ENCODE data around the gene SYF2. TPM values are rescaled to one million over a fixed set of nuclear protein-coding genes. Genes with fewer than 3 reads are reported as not detected.

Gene SYF2
- polyA plus RNA-seq, 2 of the 4 experiments (the other 2 are of a cell fraction): 38.6 to 39.7 TPM

DNA sequence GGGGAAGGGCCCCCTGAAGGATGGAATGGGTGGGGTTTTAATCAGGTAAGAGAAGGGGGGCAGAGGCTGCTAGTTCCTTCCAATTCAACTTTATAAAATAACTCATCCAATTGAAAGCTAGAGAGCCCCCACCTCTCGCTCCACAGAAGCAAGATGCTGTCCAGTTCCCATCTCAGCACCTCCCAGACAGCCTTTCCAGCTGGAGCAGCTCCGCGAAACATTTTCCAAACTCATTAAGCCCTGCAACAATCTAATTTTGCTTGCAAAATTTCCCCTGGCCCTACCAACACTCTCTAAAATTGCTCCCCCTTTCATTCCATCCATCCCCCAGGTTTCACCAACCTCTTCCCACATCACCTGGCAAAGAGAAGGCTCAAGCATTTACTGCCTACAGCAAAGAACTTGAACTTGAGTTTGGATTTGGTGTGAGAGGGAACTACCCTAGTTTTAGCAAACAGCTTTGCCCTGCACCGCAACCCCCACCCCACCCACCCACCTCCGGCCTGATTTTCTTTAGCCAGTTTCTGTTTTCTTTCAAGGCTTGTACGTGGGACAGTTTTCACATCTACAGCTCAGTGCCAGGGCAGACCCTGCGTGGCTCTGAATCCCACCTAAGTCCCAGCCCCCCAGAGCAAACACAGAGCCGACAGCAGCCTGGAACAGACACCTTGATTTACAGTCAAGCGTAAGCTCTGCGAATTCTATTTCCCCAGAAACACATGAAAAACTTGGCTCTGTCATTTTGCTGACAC, 46.7 kb downstream of the SYF2 start (continued):
- TF ChIP-seq REST (IDR thresholded peaks at IDR 0.05) (no peak), NR3C1 (IDR thresholded peaks at IDR 0.05) (no peak), TFCP2L1 (CRISPR knock-in tag; IDR thresholded peaks at IDR 0.05) (no peak)

DNA sequence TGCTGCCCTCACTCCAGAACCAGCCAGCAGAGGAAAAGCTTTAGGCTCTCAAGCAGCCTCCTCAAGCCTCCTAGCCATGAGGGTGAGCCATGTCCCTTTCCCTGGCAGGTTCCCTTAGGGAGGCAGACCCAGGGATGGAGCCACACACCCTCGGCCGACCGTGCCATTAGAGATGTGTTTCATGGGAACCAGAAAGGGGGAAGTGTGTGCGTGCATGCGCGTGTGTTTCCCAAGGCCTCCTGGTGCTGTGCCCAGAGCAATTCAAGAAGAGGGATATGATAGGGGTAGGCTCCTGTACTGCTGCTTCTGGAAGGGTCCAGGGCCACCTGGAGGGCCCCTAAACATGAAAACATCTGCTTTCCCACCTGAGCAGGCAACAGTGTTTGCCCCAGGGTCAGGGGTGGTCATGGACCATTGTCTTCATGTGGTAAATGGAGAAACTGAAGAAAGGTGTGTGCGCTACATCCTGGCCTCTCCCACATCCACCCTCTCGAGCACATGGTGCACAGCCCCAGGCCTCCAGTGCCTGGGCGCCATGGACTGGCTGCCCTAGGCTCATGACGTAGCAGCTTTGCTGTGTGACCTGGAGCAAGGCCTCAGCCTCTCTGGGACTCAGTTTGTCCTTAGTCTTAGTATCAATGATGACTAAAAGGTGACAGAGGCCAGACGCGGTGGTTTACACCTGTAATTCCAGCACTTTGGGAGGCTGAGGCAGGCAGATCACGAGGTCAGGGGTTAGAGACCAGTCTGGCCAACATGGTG, 48.1 kb downstream of the SYF2 start:
- Histone ChIP-seq H3K9me3 (no peaks in the 10 kb centered on the region), H3K4me1 (no peaks in the 10 kb centered on the region), H3K4me3 (no peak overlapping the region), H3K27ac (no peak overlapping the region), H3K4me2 (no peak overlapping the region)
- FAIRE-seq: no peak
- WGBS (ENCODE audit: missing lambda C conversion rate): 77% methylated on average over 7 of the region's 13 CpGs
- POLR2A ChIA-PET: no interaction called here
- no peak for ATAC-seq
- CTCF ChIA-PET: no interaction called here
- no peak for DNase-seq (ENCODE audit: low read depth in 1 of 2, low spot score in 1 of 2)
- TF ChIP-seq KDM5A (IDR thresholded peaks at IDR 0.05) (no peak), CHD4 (IDR thresholded peaks at IDR 0.05; ENCODE audit: borderline replicate concordance) (no peak), FOXS1 (CRISPR knock-in tag; IDR thresholded peaks at IDR 0.05) (no peak), NR3C1 (IDR thresholded peaks at IDR 0.05) (no peak), JUN (IDR thresholded peaks at IDR 0.05) (no peak), EP300 (IDR thresholded peaks at IDR 0.05) (no peak), HDAC2 (IDR thresholded peaks at IDR 0.05) (no peak), HOXA7 (CRISPR knock-in tag; IDR thresholded peaks at IDR 0.05) (no peak), FOSB (CRISPR knock-in tag; IDR thresholded peaks at IDR 0.05) (no peak), TP53 (CRISPR knock-in tag; IDR thresholded peaks at IDR 0.05) (no peak)
- TF ChIP-seq, protein P1, sequence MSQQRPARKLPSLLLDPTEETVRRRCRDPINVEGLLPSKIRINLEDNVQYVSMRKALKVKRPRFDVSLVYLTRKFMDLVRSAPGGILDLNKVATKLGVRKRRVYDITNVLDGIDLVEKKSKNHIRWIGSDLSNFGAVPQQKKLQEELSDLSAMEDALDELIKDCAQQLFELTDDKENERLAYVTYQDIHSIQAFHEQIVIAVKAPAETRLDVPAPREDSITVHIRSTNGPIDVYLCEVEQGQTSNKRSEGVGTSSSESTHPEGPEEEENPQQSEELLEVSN (IDR thresholded peaks at IDR 0.05; ENCODE audit: borderline replicate concordance, low read depth): no peak

GRCh38 chr1:25183126-25183980, 48.9 kb downstream of the SYF2 start:
- H3K9me3 ChIP-seq: no peaks in the 10 kb centered on the region
- ChIA-PET CTCF (no interaction called here), POLR2A (no interaction called here)
- DNase-seq (ENCODE audit: low read depth in 1 of 2, low spot score in 1 of 2) (no peak), ATAC-seq (no peak), FAIRE-seq (no peak)
- no peak overlapping the region for H3K4me3 ChIP-seq
- 79% methylated on average over 21 of the region's 21 CpGs for WGBS (ENCODE audit: missing lambda C conversion rate)
- no peak overlapping the region for H3K27ac ChIP-seq
- H3K4me1 ChIP-seq: no peaks in the 10 kb centered on the region
- no peak overlapping the region for H3K4me2 ChIP-seq
- no peak for TF ChIP-seq PHF8 (IDR thresholded peaks at IDR 0.05; ENCODE audit: borderline replicate concordance, low read depth)
- no peak for TF ChIP-seq JUN (IDR thresholded peaks at IDR 0.05)
- TF ChIP-seq BHLHE40 (IDR thresholded peaks at IDR 0.05; ENCODE audit: low read depth, low read length): no peak
- TF ChIP-seq SMC3 (IDR thresholded peaks at IDR 0.05): no peak
- no peak for TF ChIP-seq ZC3H11A (IDR thresholded peaks at IDR 0.05)
- TF ChIP-seq, protein P2, sequence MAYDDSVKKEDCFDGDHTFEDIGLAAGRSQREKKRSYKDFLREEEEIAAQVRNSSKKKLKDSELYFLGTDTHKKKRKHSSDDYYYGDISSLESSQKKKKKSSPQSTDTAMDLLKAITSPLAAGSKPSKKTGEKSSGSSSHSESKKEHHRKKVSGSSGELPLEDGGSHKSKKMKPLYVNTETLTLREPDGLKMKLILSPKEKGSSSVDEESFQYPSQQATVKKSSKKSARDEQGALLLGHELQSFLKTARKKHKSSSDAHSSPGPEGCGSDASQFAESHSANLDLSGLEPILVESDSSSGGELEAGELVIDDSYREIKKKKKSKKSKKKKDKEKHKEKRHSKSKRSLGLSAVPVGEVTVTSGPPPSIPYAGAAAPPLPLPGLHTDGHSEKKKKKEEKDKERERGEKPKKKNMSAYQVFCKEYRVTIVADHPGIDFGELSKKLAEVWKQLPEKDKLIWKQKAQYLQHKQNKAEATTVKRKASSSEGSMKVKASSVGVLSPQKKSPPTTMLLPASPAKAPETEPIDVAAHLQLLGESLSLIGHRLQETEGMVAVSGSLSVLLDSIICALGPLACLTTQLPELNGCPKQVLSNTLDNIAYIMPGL (CRISPR knock-in tag; IDR thresholded peaks at IDR 0.05; ENCODE audit: borderline replicate concordance): no peak
- no peak for TF ChIP-seq ELK1 (IDR thresholded peaks at IDR 0.05; ENCODE audit: low read depth, low read length)
- TF ChIP-seq ATOH8 (CRISPR knock-in tag; IDR thresholded peaks at IDR 0.05; ENCODE audit: low read depth): no peak
- no peak for TF ChIP-seq EP300 (IDR thresholded peaks at IDR 0.05)
- no peak for TF ChIP-seq HOXA7 (CRISPR knock-in tag; IDR thresholded peaks at IDR 0.05)
- TF ChIP-seq CBX2 (IDR thresholded peaks at IDR 0.05; ENCODE audit: borderline replicate concordance, low read depth): no peak

Measured in A549 (cell line).